Measurements from ENCODE around the gene SOD3. TPM values are rescaled to one million over a fixed set of nuclear protein-coding genes. Genes with fewer than 3 reads are reported as not detected.

SOD3 gene
- total and polyA plus RNA-seq, 2 of the 8 experiments (the other 6 are each of a cell fraction or from before 2014, with no cell fraction given), result 4.9 TPM

DNA sequence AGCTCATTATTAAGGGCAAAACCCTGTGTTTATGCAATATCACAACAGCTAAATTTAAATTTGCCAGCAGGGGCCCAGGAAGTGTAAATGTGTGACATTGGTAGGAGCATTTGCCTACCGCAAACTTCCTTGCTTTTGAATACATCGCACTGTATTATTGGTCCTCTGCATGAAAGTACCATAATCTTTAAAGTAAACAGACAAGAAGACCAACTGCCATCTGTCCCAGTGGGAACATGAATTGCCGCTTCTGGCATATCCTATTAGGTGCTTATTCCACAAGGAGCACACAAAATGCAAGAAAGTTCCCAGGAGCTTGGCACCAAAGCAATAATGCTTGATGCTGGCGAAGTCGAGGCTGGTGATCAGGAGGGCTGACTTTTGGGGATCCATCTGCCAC lies 51.3 kb downstream of the SOD3 start (continued):
- TF ChIP-seq SRF (IDR thresholded peaks at IDR 0.05; ENCODE audit: low read depth, low read length), result no peak
- TF ChIP-seq TBP (IDR thresholded peaks at IDR 0.05; ENCODE audit: low read depth, low read length), result no peak
- TF ChIP-seq KDM5A (IDR thresholded peaks at IDR 0.05; ENCODE audit: low read length), result no peak
- no peak for TF ChIP-seq RAD21 (IDR thresholded peaks at IDR 0.05 in 1 of 2, conservative IDR thresholded peaks at IDR 0.05 in 1 of 2; ENCODE audit: low read depth in 2 of 2, low read length in 2 of 2)
